AG09309 (cell line): Measurements from ENCODE around the gene CCDC57.

Experiments
- DNase-seq: peaks from one replicate; pipeline ENCODE4 v3.0.0-alpha.2; 2010; ENCODE audit warnings: low read depth
- H3K4me3 ChIP-seq: 2 replicates; pipeline ENCODE4 v1.5.1; 2011; ENCODE audit warnings: mild to moderate bottlenecking, low read depth, low read length, moderate library complexity; ENCODE audit not compliant: control insufficient read depth
- TF ChIP-seq, protein P1 (sequence below): IDR thresholded peaks from 2 replicates; pipeline ENCODE4 v1.5.1; 2011; ENCODE audit warnings: mild to moderate bottlenecking, low read depth, low read length, inconsistent platforms; ENCODE audit not compliant: insufficient read depth, control insufficient read depth; ENCODE audit errors: missing control alignments

The CCDC57 gene

GRCh38 chr17:82164853-82165252, 47.8 kb downstream of the CCDC57 start:
- DNase-seq, result no peak
- TF ChIP-seq, protein P1, sequence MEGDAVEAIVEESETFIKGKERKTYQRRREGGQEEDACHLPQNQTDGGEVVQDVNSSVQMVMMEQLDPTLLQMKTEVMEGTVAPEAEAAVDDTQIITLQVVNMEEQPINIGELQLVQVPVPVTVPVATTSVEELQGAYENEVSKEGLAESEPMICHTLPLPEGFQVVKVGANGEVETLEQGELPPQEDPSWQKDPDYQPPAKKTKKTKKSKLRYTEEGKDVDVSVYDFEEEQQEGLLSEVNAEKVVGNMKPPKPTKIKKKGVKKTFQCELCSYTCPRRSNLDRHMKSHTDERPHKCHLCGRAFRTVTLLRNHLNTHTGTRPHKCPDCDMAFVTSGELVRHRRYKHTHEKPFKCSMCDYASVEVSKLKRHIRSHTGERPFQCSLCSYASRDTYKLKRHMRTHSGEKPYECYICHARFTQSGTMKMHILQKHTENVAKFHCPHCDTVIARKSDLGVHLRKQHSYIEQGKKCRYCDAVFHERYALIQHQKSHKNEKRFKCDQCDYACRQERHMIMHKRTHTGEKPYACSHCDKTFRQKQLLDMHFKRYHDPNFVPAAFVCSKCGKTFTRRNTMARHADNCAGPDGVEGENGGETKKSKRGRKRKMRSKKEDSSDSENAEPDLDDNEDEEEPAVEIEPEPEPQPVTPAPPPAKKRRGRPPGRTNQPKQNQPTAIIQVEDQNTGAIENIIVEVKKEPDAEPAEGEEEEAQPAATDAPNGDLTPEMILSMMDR, result no peak
- H3K4me3 ChIP-seq, result no peak overlapping the region

GRCh38 chr17:82161216-82161615, 51.4 kb downstream of the CCDC57 start:
- TF ChIP-seq, protein P1, result no peak
- no peak overlapping the region for H3K4me3 ChIP-seq
- DNase-seq, result no peak

GRCh38 chr17:82160075-82160474, 52.6 kb downstream of the CCDC57 start:
- no peak for DNase-seq
- TF ChIP-seq, protein P1, result no peak
- no peak overlapping the region for H3K4me3 ChIP-seq

DNA sequence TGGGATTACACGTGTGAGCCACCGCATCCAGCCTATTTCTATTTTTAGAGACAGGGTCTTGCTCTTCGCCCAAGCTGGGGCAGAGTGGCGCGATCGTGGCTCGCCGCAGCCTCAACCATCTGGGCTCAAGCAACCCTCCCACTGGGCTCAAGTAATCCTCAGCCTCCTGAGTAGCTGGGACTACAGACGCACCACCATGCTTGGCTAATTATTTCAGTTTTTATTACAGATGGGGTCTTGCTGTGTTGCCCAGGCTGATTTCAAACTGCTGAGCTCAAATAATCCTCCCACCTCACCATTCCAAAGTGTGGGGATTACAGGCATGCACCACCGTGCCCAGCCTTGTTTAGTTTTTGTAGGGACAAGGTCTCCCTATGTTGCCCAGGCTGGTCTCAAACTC, 53.8 kb downstream of the CCDC57 start:
- TF ChIP-seq, protein P1, result no peak
- H3K4me3 ChIP-seq, result no peak overlapping the region
- DNase-seq, result no peak

- no peak overlapping the region for H3K4me3 ChIP-seq
- TF ChIP-seq, protein P1, result no peak
- DNase-seq, result no peak
These were observed 55.3 kb downstream of the CCDC57 start for GRCh38 chr17:82157046-82158035.

DNA sequence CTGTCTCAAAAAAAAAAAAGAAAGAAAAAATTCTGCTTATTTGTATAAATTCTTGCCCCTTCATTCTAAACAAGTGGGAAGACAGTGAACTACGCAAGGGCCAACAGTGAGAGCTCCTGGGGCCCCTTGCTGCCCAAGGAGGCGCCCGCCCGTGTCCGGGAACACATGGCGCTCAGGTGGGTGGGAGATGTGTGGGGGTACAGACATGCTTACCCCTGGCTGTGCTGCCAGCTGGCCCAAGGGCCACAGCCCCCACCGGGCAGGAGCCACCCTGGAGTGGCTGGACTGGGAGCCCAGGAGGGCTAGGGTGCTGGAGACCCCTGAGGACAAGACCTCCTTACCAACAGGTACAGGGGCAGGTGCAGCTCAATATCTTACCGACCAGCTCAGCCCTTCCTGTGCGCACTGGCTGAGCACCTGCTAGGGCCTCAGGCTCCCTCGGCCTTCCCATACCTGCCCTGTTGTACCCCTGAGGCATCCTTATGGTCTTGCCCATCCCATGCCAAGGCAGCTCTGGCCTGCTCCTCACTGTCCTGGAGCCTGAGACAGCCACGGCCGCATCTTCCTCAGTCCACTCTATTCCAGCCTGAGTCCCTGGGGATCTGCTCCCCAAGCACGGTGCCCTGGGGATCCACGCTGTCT, 56.2 kb downstream of the CCDC57 start:
- DNase-seq, result no peak
- H3K4me3 ChIP-seq, result no peak overlapping the region
- TF ChIP-seq, protein P1, result no peak
